Measurements from ENCODE around the gene THNSL1.
"Not testable (repeated sequence)": the region's sequence is repeated elsewhere in the genome, so short reads cannot be mapped to it uniquely, and the experiment has no call there.

Gene THNSL1, protein sequence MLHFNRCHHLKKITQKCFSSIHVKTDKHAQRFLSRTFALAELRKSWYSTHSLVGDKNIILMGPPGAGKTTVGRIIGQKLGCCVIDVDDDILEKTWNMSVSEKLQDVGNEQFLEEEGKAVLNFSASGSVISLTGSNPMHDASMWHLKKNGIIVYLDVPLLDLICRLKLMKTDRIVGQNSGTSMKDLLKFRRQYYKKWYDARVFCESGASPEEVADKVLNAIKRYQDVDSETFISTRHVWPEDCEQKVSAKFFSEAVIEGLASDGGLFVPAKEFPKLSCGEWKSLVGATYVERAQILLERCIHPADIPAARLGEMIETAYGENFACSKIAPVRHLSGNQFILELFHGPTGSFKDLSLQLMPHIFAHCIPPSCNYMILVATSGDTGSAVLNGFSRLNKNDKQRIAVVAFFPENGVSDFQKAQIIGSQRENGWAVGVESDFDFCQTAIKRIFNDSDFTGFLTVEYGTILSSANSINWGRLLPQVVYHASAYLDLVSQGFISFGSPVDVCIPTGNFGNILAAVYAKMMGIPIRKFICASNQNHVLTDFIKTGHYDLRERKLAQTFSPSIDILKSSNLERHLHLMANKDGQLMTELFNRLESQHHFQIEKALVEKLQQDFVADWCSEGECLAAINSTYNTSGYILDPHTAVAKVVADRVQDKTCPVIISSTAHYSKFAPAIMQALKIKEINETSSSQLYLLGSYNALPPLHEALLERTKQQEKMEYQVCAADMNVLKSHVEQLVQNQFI

DNA sequence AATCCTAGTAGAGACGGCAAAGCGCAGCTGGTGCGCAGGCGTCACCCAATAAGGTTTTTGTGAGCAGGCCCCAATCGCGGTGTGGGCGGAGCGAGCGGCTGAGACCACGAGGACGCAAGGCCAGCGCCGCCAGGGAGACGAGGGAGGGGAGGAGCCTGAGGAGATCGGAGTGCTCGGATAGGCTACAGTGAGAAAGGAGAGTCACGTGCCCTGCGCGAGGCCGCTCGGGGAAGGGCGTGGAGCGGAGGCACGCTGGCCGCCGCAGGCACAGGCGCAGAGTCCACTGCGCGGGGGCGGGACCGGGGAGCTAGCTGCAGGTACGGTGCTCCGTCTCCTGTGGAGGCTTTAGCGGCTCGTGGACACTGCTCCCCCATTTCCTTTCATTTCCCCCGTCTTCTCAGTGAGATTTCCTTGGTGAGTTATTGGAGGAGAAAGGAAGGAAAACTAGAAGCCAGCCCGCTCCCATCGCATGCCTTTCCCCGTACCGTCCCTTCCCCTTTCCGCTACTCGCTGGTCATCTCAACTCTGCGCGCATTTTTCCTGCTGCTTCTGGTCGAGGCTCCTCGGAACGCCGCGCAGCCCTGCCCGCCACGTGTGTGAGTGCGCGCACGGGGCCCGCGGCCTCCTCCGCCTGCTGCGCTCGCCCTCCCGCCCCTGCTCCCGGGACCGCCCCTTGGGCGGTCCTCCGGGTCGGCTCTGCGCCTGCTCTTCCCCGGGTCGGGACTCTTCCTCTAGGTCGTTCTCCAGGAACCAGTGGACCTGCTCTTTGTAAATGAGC lies at the start of gene THNSL1:
Gene THNSL1, plus strand, starts transcription at position 237 of the 778 bp plus-strand sequence. CDS start 6,612 bp downstream, outside the sequence.
- DNase-seq, result peak; percentile 99

DNA sequence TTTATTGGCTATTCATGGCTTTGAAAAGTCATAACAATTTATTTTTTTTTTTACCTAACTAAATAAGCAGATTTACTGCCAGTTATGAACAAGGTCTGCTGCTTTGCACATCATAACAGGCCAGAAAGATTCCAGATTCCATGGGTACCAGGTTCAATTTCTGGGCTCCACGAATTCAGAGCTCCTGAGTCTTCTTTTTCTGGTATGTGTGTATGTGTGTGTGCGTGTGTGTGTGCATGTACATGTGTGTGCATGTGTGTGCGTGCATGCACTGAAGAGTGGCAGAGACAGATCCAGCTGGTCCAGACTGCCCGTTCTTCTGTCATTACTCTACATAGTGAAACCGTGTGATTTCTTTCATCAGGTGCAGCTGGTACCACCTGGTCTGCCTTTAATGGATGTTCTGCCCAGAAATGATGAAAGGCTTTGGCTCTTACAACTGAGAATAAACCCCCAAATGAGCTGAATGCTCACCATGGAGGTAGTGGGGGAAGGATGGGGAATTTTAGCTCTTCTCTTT lies 49.4 kb upstream of the THNSL1 start:
- DNase-seq, result no peak

DNA sequence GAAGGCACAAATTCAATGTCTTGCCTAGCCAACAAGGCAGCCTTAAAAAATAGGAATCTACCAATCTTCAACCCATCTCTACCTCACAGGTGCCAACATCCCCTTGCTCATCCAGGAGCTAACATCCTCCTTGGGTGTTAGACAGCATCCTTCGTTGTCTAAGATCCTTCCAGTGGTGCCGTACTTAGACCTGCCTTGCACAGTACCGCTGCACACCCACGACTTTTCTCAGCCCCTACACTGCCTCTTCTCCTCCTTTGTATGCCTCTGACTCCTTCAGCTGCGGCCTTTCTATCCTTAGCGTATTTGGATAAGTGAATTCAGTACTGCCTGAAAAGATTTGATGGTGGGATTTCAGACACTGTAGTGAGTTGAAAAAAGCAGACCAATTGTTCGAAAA lies 48.1 kb upstream of the THNSL1 start:
- DNase-seq, result no peak

DNA sequence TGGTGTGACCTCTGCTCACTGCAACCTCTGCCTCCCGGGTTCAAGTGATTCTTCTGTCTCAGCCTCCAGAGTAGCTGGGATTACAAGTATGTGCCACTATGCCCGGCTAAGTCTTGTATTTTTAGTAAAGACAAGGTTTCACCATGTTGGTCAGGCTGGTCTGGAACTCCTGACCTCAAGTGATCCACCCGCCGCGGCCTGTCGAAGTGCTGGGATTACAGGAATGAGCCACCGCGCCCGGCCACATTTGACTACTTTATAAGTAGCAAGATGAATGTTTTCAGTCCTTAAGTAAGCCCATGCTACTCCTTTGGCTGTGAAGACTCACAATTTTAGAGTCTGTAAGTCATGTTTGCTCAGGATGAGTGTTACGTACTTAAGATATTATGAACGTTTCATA lies 47.5 kb upstream of the THNSL1 start:
- not testable (repeated sequence) for DNase-seq

DNA sequence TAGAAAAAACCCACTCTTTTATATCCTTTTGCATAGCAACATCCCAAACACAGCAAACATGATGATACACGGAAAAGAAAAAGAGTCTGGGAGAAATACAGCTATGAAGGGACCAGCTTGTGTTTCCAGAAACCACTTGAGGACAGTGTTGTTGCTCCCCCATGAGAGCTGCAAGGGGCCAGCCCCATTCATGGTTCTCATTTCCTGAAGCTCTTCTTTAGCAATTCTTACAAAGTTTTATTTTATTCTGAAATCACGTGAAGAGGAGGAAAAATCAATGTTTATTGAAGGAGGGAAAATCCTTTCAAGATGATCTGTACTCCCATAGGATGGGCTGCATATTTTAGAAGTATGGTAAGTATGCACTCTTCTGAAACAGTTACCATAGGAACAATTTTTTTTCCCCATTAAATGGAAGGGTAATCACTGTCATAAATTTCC lies 46.6 kb upstream of the THNSL1 start:
- DNase-seq, result no peak

DNA sequence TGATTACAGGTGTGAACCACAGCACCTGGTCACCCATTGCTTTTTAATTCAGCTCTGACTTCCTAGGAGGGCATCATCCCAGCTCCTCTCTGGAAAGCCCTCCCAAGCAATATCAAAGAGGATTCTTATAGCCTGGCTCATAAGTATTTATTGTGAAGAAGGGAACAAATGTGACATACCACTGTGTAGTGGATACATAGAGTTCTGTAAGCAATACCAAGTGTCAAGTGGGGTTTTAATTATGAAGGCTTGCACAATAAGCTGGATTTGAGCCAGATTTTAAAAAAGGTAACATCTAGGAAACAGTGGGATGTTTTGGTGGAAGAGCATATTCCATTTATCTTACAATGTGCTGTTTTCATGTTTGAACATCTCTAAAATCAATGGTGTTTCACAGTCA lies 45.0 kb upstream of the THNSL1 start:
- DNase-seq, result no peak

DNA sequence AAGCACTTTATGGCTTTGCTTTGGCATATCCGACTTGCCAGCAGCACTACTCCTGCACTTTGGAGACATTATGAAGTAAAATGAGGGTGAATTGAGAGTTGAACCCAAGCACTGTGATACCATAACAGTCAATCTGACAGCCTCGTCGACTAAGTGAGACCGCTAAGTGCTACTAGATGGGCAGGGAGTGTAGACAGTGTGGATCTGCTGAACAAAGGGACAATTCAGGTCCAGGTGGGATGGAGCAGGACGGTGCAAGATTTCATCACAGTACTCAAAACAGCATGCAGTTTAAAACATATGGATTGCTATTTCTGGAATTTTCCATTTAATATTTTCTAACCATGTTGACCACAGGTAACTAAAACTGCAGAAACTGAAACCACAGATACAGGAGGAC lies 43.2 kb upstream of the THNSL1 start:
- DNase-seq, result no peak

DNA sequence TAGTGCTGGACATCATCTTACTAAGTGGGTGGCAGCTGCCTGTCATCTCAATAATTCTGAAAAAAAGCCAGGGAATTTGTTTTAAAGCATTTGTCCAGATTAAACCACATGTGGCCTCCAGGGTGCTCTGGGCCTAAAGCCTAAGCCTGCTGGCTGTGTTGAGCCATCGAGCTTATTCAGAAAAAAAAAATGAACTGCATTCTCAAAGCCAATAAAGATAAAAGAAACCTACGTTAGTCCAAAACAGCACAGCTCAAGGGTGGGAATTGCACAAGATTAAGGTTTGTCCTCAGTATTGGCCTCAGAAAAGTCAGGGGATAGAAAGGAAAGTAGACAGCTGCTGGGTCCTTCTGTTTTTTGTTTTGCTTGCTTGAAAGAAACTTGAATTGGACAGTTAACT lies 41.4 kb upstream of the THNSL1 start:
- DNase-seq, result peak; percentile 50

DNA sequence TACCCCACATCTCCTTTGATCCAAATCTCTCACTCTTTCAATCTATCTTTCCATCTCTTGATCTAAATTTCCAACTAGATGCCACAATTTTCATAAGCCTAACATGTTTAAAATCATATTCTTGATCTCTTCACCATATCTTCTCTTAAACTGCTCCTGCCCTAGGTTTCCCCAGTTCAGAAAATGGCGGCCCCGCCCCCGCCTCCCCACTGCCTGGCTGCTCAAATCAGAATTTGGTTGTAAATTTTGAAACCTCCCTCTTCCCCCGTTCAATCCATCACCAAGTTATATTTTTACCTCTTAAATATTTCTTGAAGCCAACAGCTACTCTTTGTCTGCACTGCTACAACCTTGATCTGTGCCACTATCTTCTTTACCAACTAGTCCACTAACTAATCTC lies 36.7 kb upstream of the THNSL1 start:
- no peak for DNase-seq

DNA sequence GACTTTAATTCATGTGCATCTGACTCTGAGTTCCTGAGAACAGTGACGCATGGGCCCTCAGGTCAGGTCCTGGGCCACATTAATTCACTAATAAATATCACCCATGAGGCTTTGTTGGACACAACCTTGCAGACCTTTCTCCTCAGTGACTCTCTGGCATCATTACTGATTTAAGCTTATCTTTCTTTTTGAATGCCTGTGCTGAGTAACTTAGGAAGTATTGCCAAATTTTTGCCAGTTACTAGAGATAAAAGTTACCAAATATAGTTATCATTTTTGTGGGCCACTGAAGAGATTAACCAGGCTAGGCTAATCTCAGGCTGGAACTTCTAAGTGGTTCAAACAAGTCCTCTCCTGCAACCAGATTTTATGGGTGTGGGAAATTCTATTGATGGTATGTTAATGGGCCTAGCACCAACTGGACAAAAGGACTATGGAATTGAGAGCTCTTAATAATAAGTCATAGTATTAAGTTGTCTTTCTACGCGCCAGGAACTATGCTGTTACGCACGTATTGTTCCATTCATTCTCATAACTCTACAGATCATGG lies 35.2 kb upstream of the THNSL1 start:
- DNase-seq, result no peak

DNA sequence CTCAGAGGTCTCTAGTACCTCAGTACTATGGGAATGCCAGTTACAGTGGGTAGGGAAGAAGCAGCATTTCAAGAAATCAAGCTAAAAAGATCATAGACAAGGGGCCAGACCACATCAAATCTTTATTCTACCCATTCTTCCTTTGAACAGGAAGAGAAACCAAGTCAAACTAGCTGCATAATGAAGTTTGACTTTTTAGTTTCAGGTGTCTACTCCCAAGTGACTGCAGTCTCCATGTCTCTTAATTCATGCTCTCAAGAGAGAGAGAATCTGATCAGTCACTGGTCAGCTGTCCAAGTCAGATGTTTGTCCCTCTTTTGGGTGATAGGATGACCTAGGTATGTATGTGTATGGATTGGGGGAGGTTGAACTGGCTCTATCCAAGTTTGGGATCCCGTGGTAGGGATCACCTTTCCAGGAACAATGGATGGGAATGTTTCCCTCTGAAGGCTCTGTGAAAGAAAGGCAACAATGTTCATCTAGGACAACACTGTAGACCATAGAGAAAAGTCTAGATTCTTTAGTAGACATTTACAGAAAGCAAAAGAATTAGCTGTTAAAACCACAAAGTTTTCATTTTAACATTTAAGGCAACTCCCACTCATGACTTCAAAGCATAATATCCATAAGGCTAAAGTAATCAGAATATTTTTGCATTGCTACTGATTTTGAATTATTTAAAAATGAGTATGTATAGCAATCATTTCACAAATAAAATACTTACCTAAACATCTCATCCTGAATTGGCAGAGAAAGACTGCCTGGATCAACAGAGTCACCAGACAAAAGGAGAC lies 33.9 kb upstream of the THNSL1 start:
- DNase-seq, result no peak

DNA sequence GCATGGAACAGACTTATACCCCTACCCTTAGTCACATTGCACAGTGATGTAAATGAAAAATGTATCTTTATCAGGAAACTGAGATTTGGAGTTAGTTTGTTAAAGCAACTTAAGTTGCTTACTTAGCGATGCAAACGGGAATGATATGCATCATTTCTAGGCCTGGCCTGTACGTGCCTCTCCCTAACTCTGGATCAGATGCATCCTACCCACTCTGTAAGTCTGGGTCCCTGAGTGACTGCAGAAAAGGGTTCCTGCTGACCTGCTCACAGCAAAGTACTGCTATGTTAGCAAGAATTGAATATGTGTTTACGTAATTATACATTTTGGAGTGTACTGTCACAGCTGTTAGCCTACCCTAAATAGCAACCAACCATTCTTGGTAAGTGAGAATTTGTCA lies 33.3 kb upstream of the THNSL1 start:
- no peak for DNase-seq

DNA sequence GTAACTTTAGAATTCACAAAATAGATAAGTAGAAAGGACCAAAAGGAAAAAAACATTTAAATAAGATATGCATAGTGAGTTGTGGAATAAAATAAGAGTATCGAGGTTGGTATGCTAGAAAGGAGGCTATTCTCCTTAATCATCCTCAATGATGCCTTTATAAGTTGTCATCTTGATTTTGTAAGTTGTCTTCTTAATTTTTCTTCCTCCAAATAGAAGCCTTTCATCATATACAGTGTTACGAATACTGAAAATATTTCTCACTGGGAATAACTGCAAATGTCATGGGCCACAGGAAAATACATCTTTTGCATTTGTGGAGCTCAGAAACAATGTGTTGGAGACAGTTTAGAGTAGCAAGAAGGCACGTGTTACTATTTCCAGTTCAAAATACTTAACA lies 32.5 kb upstream of the THNSL1 start:
- DNase-seq, result peak; percentile 17

DNA sequence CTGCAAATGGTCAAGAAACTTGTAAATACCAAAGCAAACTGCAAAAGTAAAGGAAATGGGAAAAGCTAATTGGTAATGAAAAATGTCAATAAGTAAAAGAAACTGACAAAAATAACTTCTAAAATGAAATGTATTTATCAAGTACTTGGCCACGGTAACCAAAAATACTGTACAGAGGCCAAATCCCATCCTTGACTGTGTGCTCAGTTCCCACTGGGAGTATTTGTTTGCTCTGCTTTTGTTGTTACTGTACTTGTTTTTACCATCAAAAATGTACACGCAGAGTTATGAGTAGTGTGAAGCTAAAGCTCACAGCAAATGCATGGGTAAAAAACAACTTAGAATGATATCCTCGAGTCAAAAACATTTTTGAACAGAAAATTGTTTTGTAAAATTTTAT lies 31.5 kb upstream of the THNSL1 start:
- no peak for DNase-seq

DNA sequence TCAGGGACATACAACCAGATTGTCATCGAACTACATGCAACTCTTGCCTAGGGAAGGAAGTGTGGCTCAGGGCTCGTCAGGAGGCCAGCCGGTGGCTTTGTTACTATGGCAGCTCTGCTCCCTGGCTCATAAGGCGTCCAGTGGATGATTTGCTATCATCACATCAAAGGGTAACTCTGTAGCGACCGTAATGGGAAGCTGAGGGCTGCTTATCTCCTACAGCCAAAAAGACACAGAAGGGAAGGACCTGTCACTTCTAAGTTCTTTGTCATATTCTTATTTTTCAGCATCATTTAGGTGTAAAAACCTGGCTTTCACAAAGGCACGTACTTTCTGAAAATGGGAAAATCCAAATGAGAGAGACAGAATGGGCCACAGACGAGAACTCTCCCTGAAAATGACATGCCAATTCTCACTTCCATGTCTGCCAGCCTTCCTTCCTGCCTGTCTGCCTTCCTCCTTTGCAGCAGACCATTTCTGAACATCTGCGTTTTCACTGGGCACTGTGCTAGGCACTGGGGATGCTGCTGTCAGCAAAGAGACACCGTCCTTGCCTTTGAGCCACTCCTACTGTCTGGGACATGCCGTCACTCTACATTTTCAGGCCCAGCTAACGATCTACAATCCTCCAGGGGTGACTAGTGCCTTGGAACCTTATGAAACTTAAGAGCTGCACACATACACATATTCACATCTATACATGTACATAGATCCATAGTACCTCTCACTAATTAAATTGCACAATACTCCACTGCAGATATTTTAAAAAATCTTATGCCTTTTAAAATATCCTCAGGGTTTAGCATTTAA lies 27.4 kb upstream of the THNSL1 start:
- no peak for DNase-seq

DNA sequence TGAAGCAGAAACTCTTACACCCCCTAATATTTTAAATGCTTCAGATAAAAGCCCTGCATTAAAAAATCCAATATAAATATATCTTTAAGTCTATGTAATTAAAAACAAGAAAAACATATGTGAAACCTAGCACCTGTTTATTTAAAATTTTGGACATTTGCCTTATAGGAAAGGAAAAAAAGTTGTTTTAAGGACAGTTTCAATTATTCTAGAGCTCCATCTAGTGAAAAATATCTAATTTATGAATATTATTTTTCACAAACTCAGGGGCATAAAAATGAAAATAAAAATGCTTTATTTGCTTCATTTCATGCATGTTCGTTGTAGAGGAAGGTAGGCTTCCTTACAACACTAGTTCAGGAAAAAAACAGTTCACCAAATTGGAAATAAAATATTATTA lies 26.5 kb upstream of the THNSL1 start:
- DNase-seq, result no peak

DNA sequence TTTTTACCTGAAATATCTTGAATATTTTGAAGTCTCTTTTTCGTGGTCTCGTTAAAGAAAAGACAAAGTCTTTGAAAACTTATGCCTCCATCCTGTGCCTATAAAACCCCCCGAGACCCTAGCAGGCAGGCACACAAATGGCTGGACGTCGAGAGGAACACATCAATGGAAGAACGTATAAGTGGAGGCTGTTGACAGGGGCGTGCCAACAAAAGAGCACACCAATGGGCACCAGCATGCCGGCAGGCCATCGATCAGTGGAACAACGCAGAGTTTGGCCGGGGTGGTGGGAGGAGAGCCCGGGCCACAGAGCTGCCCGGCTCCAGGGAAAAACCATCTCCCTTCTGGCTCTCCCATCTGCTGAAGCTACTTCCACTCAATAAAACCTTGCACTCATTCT lies 25.1 kb upstream of the THNSL1 start:
- no peak for DNase-seq

DNA sequence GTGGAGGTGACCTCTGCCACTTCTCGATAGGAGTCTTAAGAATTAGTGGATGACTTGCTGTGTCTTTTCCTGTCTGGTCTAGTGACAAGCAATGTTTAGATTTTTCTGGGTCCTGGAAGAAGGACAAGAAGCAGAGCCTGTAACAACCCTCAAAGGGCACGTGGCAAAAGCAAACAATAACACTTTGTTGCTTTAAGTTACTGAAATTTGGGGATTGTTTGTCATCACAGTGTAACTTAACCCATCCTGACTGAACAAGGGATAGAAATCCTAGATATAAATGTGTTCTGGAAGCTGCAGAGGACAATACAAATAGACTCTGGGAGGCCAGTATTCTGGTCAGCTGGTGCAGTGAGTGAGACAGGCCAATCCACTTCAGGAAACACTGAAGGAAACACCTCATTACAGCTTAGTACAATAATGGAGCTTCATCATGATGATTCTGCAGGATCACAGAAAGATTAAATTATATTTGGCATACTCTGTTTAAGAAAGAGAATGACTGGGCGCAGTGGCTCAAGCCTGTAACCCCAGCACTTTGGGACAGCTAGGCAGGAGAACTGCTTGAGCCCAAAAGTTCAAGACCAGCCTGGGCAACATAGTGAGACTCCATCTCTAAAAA lies 23.8 kb upstream of the THNSL1 start:
- DNase-seq, result no peak

DNA sequence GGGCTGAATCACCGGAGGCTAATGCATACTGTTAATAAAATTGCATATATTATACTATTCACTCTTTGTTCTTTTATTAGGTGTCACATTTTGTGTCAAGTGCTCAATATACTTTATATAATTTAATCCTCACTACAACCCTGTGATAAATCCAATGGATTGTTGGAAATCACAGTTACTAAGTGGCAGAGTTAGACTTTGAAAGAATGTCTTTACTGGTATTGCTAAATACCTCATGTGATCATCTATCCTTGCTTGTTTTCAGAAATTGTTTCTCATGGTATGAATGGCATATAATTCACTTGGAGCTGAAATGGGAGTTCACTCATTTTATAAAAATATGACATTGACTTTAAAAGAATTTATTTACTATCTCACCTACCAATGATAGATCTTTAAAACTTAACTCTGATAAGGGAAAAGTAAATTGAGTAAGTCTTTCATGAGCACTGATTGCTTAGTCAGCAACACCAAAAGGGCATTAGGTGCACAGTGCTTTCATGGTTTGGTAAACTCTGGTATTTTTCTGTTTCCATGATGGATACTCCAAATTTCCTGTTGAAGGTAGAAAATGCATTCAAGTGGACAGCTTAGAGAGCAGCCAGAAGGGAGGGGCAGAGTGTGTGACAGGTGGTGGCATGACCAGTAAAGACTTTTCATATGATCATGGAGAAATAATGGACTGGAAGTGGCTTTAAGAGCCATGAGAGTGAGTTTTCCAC lies 23.0 kb upstream of the THNSL1 start:
- DNase-seq, result no peak

DNA sequence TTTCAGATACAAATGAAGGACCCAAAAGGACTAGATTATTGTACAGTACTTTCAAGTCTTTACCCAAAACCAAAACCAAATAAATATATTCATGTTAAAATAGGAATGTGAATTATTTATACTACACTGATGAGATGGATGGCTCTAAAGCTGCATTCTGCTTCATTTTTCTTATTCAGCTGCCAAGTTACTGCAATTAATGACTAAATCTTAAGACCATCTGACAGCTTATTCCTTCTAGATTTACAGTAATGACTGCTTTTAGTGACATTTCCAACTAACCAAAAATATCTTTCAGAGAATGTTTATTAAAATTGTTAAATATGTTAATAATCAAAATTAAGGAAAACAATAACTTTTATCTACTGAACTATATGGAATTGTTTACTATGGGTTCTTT lies 21.3 kb upstream of the THNSL1 start:
- DNase-seq, result no peak
